ENCODE results near the gene CD300LG. TPM values are rescaled to one million over a fixed set of nuclear protein-coding genes. Genes with fewer than 3 reads are reported as not detected.

Gene CD300LG
- total RNA-seq, 3 donors from 2014 or later = 17.9 to 69.2 (median 51.0) TPM

DNA sequence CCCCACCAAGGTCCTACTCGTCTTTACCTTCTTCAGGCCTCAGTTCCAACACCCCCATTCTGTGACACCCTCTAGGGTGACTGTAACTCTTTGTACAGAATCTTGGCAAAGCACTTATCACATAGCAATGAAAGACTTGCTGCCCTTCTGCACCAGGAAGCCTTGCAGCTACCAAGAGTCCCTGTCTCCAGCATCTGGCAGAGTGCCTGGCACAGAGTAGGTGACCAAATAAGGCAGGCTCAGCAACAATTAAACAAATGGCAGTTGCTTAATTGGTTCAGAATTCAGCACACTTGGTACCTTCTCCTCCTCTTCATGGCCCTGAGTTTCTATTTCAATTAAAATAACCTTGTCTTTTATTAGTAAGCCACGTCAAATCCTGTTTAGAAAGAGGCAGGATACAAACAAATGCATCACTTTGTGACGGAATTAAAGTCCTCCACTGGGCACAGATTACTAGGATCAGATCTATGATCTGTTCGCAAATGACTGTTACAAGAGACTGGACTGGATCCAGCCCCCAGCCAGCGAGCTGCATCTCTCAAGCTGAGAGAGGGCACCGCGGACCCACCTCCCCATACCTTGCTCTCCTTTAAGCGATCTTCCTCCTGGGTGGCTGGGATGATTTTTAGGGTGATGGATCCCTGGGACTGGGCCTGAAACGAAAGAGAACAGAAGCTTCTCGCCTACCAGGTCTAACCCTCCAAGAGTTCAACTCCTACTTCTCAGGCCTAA lies 23.5 kb upstream of the CD300LG start:
- H3K27me3 ChIP-seq = no peaks in the 10 kb centered on the region
- DNase-seq (ENCODE audit: low spot score in 2 of 2) = peak in 1 of 2 donors; percentile 84
- intact Hi-C loops (cut with DNase I; ENCODE audit: low total_unique reads) = no loop called here
- H3K4me3 ChIP-seq = no peak overlapping the region
- H3K4me1 ChIP-seq = peaks cover 0 to 8% of the 10 kb centered on the region in 2 donors
- no peak for TF ChIP-seq POLR2AphosphoS5 (IDR thresholded peaks at IDR 0.05)
- TF ChIP-seq POLR2A (IDR thresholded peaks at IDR 0.05) = no peak
- TF ChIP-seq CTCF (IDR thresholded peaks at IDR 0.05) = no peak
- H3K27ac ChIP-seq = peak overlapping the region; percentile 77 to 84
- H3K9me3 ChIP-seq = no peaks in the 10 kb centered on the region
- no peaks in the 10 kb centered on the region for H3K36me3 ChIP-seq

DNA sequence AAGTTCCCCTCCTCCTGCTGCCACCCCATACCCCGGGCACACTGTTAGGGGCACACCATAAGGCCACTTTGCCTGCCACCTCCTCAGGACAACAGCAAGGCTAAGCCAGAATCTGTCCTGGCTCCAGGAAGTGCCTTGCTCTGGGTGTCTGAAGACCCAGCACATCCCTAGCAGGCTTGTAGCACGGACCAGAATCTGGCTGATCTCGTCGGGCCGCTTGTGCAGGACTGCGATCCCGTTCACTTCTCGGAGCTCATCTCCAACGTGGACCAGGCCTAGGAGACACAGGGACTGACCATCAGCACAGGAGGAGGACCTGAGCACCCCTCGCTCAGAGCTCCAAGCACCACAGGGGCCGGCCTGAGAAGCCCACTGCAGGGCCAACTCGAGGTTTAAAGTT lies 21.4 kb upstream of the CD300LG start:
- Histone ChIP-seq H3K27me3 (no peaks in the 10 kb centered on the region), H3K27ac (peak overlapping the region in 1 of 2 donors; percentile 32), H3K4me3 (no peak overlapping the region), H3K4me1 (peaks cover 0 to 8% of the 10 kb centered on the region in 2 donors), H3K36me3 (no peaks in the 10 kb centered on the region), H3K9me3 (no peaks in the 10 kb centered on the region)
- intact Hi-C loops (cut with DNase I; ENCODE audit: low total_unique reads) = no loop called here
- TF ChIP-seq POLR2AphosphoS5 (IDR thresholded peaks at IDR 0.05) (no peak), POLR2A (IDR thresholded peaks at IDR 0.05) (no peak), CTCF (IDR thresholded peaks at IDR 0.05) (no peak)
- no peak for DNase-seq (ENCODE audit: low spot score in 2 of 2)

DNA sequence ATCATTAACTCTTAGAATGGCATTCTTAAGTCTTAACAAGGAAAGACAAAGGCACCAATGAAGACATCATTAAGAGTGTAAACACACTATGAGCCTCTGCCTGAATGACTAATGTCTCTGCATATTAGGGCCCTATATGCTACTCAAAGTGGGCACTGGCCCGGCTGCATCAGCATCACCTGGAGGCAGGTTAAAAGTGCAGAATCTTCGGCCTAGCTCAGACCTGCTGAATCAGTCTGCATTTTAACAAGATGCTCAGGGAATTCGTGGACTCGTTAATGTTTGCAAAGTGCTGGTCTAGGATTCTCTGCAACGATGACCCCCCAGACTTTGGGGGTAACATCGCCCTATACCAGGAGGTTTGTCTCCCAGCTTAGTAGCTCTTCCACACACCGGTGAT lies 20.8 kb upstream of the CD300LG start:
- Histone ChIP-seq H3K36me3 (no peaks in the 10 kb centered on the region), H3K4me1 (peaks cover 0 to 8% of the 10 kb centered on the region in 2 donors), H3K27ac (no peak overlapping the region), H3K27me3 (no peaks in the 10 kb centered on the region), H3K4me3 (no peak overlapping the region), H3K9me3 (no peaks in the 10 kb centered on the region)
- DNase-seq (ENCODE audit: low spot score in 2 of 2) = no peak
- intact Hi-C loops (cut with DNase I; ENCODE audit: low total_unique reads) = no loop called here
- TF ChIP-seq POLR2A (IDR thresholded peaks at IDR 0.05) = no peak
- TF ChIP-seq POLR2AphosphoS5 (IDR thresholded peaks at IDR 0.05) = no peak
- TF ChIP-seq CTCF (IDR thresholded peaks at IDR 0.05) = no peak

DNA sequence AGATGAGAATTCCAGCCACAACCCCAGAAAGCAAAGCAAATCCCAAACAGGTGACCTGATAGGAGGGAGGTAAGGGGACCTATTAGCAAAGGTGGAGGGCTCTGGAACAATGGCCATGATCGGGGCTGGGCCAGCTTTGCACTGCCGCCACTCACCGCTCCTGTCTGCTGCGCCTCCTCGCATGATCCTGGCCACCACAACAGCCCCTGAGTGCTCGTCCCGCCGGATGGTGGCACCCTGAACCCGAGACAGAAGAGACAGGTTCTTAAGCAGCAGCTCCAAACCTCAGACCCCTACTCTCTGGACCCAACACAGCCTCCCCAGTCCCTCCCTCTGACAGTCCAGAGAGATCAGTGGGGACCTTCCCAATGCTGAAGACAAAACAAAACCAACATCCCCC lies 19.4 kb upstream of the CD300LG start:
- H3K27me3 ChIP-seq = no peaks in the 10 kb centered on the region
- TF ChIP-seq POLR2AphosphoS5 (IDR thresholded peaks at IDR 0.05) (no peak), CTCF (IDR thresholded peaks at IDR 0.05) (no peak), POLR2A (IDR thresholded peaks at IDR 0.05) (no peak)
- H3K4me3 ChIP-seq = no peak overlapping the region
- intact Hi-C loops (cut with DNase I; ENCODE audit: low total_unique reads) = no loop called here
- no peak for DNase-seq (ENCODE audit: low spot score in 2 of 2)
- peaks cover 0 to 8% of the 10 kb centered on the region in 2 donors for H3K4me1 ChIP-seq
- no peaks in the 10 kb centered on the region for H3K36me3 ChIP-seq
- H3K9me3 ChIP-seq = no peaks in the 10 kb centered on the region
- H3K27ac ChIP-seq = no peak overlapping the region

- Histone ChIP-seq H3K9me3 (no peaks in the 10 kb centered on the region), H3K36me3 (no peaks in the 10 kb centered on the region), H3K27me3 (no peaks in the 10 kb centered on the region), H3K4me3 (no peak overlapping the region), H3K27ac (no peak overlapping the region), H3K4me1 (peaks cover 0 to 7% of the 10 kb centered on the region in 2 donors)
- DNase-seq (ENCODE audit: low spot score in 2 of 2) = no peak
- TF ChIP-seq POLR2AphosphoS5 (IDR thresholded peaks at IDR 0.05) = no peak
- no peak for TF ChIP-seq POLR2A (IDR thresholded peaks at IDR 0.05)
- no peak for TF ChIP-seq CTCF (IDR thresholded peaks at IDR 0.05)
- intact Hi-C loops (cut with DNase I; ENCODE audit: low total_unique reads) = loop anchor here (10.0 kb wide), 1 partner anchor 55 kb away; the partner anchor contains the start of gene DUSP3
Measured at GRCh38 chr17:43829738-43830137, 17.2 kb upstream of the CD300LG start.
